Liver (tissue), 2 donors: Measurements from ENCODE around the gene WDHD1.

Source experiments
- CTCF ChIP-seq: fragments of 150-350 bp; IDR thresholded peaks from 2 replicates; pipeline ENCODE4 v1.5.1; 2017; ENCODE audit warnings: improper control_type of control experiment, low read depth, low read length; ENCODE audit not compliant: missing input control
- MAX ChIP-seq: IDR thresholded peaks from 2 replicates; pipeline ENCODE4 v1.6.1; 2016; ENCODE audit warnings: antibody characterized with exemption
- ZBTB33 ChIP-seq: IDR thresholded peaks from 2 replicates; pipeline ENCODE4 v1.6.1; 2016; ENCODE audit warnings: antibody characterized with exemption
- donor health status: healthy.

GRCh38 chr14:54927551-54927950, 99.3 kb downstream of the WDHD1 start:
- TF ChIP-seq CTCF (no peak), MAX (no peak), ZBTB33 (no peak)
